HepG2 (cell line): ENCODE results near the gene MTHFD1. TPM values are rescaled to one million over a fixed set of nuclear protein-coding genes. Genes with fewer than 3 reads are reported as not detected.

ENCODE experiments used
- GATAD1 ChIP-seq: IDR thresholded peaks from 2 replicates; pipeline ENCODE4 v1.6.1; 2016; ENCODE audit warnings: missing genetic modification reagents, missing compliant biosample characterization
- HNF4G ChIP-seq, 2 experiments: sonication (generic) in 1 of 2; formaldehyde crosslinking in 1 of 2; IDR thresholded peaks; 2 replicates each; pipeline versions ENCODE4 v1.4.0 to v1.6.1; 2011 to 2020; ENCODE audit warnings: borderline replicate concordance in 2 of 2, low read depth in 2 of 2, mild to moderate bottlenecking in 2 of 2, low read length in 1 of 2, missing genetic modification reagents in 1 of 2, moderate library complexity in 1 of 2
- MIXL1 ChIP-seq: IDR thresholded peaks from 2 replicates; pipeline ENCODE4 v1.6.1; 2016
- NFIC ChIP-seq: IDR thresholded peaks from 2 replicates; pipeline ENCODE4 v1.6.1; 2012; ENCODE audit warnings: mild to moderate bottlenecking, low read length, inconsistent platforms
- PPARG ChIP-seq: conservative IDR thresholded peaks from 2 replicates; pipeline ENCODE4 v1.6.1; 2016; ENCODE audit warnings: missing biosample characterization, missing genetic modification reagents
- RXRB ChIP-seq: IDR thresholded peaks from 2 replicates; pipeline ENCODE4 v1.6.1; 2016; ENCODE audit warnings: borderline replicate concordance, missing genetic modification reagents, missing compliant biosample characterization
- SAP130 ChIP-seq: IDR thresholded peaks from 2 replicates; pipeline ENCODE4 v1.6.1; 2016; ENCODE audit warnings: low read depth
- SNAPC2 ChIP-seq: sonication (generic); formaldehyde crosslinking; IDR thresholded peaks from 2 replicates; pipeline ENCODE4 v1.8.1; 2022; ENCODE audit warnings: mild to moderate bottlenecking, missing genetic modification reagents
- TEAD2 ChIP-seq: sonication (generic); formaldehyde crosslinking; IDR thresholded peaks from 2 replicates; pipeline ENCODE4 v1.9.0; 2021; ENCODE audit warnings: missing genetic modification reagents
- YEATS4 ChIP-seq: sonication (generic); formaldehyde crosslinking; IDR thresholded peaks from 2 replicates; pipeline ENCODE4 v1.4.0; 2020; ENCODE audit warnings: missing genetic modification reagents, borderline replicate concordance
- ZEB1 ChIP-seq: IDR thresholded peaks from 2 replicates; pipeline ENCODE4 v1.6.1; 2012; ENCODE audit warnings: mild to moderate bottlenecking, low read depth, inconsistent platforms; ENCODE audit not compliant: insufficient replicate concordance
- ZNF292 ChIP-seq: sonication (generic); formaldehyde crosslinking; IDR thresholded peaks from 2 replicates; pipeline ENCODE4 v1.8.1; 2022; ENCODE audit warnings: mild to moderate bottlenecking, low read depth, missing genetic modification reagents, borderline replicate concordance
- ZNF335 ChIP-seq: sonication (generic); formaldehyde crosslinking; IDR thresholded peaks from 2 replicates; pipeline ENCODE4 v1.4.0; 2020; ENCODE audit warnings: missing genetic modification reagents
- ZNF432 ChIP-seq: sonication (generic); formaldehyde crosslinking; IDR thresholded peaks from 2 replicates; pipeline ENCODE4 v1.5.0; 2020; ENCODE audit warnings: missing genetic modification reagents, mild to moderate bottlenecking, borderline replicate concordance
- ZSCAN21 ChIP-seq: sonication (generic); formaldehyde crosslinking; IDR thresholded peaks from 2 replicates; pipeline ENCODE4 v1.8.0; 2022; ENCODE audit warnings: mild to moderate bottlenecking, missing genetic modification reagents, moderate library complexity, borderline replicate concordance
- polyA plus RNA-seq, 8 experiments: library from polyadenylated mRNA; depleted of rRNA in 3 of 8; stranded (reverse) in 7 of 8; unstranded in 1 of 8; fragments of >200 nt; fragmentation: Illumina TruSeq in 4 of 8; extraction: Trizol in 4 of 8; gene quantifications; 2 replicates each; pipeline versions ENCODE4 v1.2.1 to v1.2.3, GENCODE V29; 2011 to 2016; ENCODE audit warnings: low read depth in 4 of 8, missing spikeins in 1 of 8, mixed read lengths in 1 of 8; ENCODE audit not compliant: insufficient read depth in 1 of 8
- total RNA-seq, 5 experiments: library from RNA; depleted of rRNA; stranded (reverse); fragments of >200 nt; fragmentation: Illumina TruSeq; extraction: Trizol; gene quantifications; 2 replicates each; pipeline ENCODE4 v1.2.3, GENCODE V29; 2016; ENCODE audit warnings: low read depth in 1 of 5
- TF ChIP-seq, protein P1 (sequence below): sonication (generic); formaldehyde crosslinking; IDR thresholded peaks from 2 replicates; pipeline ENCODE4 v1.5.0; 2020; ENCODE audit warnings: mild to moderate bottlenecking, missing genetic modification reagents, borderline replicate concordance
- TF ChIP-seq, protein P2 (sequence below): sonication (generic); formaldehyde crosslinking; IDR thresholded peaks from 2 replicates; pipeline ENCODE4 v1.4.0; 2020; ENCODE audit warnings: missing genetic modification reagents
- TF ChIP-seq, protein P3 (sequence below), 2 experiments: sonication (generic) in 1 of 2; formaldehyde crosslinking in 1 of 2; IDR thresholded peaks; 2 replicates each; pipeline versions ENCODE4 v1.4.0 to v1.6.1; 2016 to 2020; ENCODE audit warnings: borderline replicate concordance in 1 of 2, low read depth in 1 of 2, mild to moderate bottlenecking in 1 of 2, missing genetic modification reagents in 1 of 2

The MTHFD1 gene
- total and polyA plus RNA-seq, 2 of the 13 experiments (the other 11 are each of a cell fraction or from before 2014, with no cell fraction given) = 31.0 to 106 TPM

DNA sequence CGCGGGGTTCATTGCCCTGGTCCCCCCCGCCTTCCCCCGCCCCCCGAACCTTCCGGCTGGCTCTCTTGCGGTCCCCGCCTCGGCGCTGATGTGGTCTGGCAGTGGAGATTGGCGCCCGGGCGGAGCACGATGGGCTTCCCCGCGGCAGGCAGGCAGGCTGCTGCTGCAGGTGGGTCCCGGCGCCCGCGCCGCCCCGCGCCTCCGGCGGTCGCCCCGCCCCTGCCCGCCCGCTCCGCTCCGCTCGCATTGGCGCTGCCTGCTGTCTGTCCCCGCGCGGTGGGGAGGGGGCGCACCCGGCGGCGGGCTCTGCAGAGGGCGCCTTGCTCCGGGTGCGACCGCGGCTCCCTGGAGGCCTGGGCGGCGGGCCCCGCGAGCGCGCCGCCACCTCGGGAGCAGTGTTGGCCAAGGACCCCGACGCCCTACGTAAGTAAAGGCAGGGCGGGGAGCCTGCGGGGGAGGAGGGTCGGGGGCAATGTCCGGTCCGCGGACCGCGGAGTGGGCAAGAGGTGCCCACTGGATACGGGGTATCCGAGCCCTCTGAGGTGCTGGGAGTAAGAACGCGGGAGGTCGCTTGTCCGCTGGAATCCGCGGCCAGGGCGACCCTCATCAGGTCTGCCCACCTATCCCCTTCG is 77.2 kb downstream of the MTHFD1 start, which contains the start of gene AKAP5 (continued):
- TF ChIP-seq YEATS4 (peak; percentile 35; the same call in 1 of the 2 replicates), GATAD1 (CRISPR knock-in tag) (no peak), TEAD2 (CRISPR knock-in tag) (no peak), ZNF292 (no peak), RXRB (CRISPR knock-in tag) (no peak), ZNF432 (CRISPR knock-in tag) (no peak), ZNF335 (CRISPR knock-in tag) (no peak), ZSCAN21 (no peak; the same call in 1 of the 2 replicates), NFIC (no peak), SAP130 (CRISPR knock-in tag) (peak; percentile 22; the same call in 1 of the 2 replicates), MIXL1 (CRISPR knock-in tag) (no peak), ZEB1 (no peak), PPARG (CRISPR knock-in tag) (no peak), HNF4G (IDR thresholded peaks at IDR 0.05; ENCODE audit: borderline replicate concordance, low read depth, low read length) (no peak), HNF4G (CRISPR knock-in tag; IDR thresholded peaks at IDR 0.05; ENCODE audit: borderline replicate concordance, low read depth) (peak; percentile 28; the same call in 1 of the 2 replicates), SNAPC2 (CRISPR knock-in tag) (no peak)
- TF ChIP-seq, protein P1, sequence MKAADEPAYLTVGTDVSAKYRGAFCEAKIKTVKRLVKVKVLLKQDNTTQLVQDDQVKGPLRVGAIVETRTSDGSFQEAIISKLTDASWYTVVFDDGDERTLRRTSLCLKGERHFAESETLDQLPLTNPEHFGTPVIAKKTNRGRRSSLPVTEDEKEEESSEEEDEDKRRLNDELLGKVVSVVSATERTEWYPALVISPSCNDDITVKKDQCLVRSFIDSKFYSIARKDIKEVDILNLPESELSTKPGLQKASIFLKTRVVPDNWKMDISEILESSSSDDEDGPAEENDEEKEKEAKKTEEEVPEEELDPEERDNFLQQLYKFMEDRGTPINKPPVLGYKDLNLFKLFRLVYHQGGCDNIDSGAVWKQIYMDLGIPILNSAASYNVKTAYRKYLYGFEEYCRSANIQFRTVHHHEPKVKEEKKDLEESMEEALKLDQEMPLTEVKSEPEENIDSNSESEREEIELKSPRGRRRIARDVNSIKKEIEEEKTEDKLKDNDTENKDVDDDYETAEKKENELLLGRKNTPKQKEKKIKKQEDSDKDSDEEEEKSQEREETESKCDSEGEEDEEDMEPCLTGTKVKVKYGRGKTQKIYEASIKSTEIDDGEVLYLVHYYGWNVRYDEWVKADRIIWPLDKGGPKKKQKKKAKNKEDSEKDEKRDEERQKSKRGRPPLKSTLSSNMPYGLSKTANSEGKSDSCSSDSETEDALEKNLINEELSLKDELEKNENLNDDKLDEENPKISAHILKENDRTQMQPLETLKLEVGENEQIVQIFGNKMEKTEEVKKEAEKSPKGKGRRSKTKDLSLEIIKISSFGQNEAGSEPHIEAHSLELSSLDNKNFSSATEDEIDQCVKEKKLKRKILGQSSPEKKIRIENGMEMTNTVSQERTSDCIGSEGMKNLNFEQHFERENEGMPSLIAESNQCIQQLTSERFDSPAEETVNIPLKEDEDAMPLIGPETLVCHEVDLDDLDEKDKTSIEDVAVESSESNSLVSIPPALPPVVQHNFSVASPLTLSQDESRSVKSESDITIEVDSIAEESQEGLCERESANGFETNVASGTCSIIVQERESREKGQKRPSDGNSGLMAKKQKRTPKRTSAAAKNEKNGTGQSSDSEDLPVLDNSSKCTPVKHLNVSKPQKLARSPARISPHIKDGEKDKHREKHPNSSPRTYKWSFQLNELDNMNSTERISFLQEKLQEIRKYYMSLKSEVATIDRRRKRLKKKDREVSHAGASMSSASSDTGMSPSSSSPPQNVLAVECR (CRISPR knock-in tag) = peak; percentile 57; the same call in 1 of the 2 replicates
- TF ChIP-seq, protein P2, sequence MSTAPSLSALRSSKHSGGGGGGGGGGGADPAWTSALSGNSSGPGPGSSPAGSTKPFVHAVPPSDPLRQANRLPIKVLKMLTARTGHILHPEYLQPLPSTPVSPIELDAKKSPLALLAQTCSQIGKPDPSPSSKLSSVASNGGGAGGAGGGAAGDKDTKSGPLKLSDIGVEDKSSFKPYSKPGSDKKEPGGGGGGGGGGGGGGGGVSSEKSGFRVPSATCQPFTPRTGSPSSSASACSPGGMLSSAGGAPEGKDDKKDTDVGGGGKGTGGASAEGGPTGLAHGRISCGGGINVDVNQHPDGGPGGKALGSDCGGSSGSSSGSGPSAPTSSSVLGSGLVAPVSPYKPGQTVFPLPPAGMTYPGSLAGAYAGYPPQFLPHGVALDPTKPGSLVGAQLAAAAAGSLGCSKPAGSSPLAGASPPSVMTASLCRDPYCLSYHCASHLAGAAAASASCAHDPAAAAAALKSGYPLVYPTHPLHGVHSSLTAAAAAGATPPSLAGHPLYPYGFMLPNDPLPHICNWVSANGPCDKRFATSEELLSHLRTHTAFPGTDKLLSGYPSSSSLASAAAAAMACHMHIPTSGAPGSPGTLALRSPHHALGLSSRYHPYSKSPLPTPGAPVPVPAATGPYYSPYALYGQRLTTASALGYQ = no peak
- TF ChIP-seq, protein P3, sequence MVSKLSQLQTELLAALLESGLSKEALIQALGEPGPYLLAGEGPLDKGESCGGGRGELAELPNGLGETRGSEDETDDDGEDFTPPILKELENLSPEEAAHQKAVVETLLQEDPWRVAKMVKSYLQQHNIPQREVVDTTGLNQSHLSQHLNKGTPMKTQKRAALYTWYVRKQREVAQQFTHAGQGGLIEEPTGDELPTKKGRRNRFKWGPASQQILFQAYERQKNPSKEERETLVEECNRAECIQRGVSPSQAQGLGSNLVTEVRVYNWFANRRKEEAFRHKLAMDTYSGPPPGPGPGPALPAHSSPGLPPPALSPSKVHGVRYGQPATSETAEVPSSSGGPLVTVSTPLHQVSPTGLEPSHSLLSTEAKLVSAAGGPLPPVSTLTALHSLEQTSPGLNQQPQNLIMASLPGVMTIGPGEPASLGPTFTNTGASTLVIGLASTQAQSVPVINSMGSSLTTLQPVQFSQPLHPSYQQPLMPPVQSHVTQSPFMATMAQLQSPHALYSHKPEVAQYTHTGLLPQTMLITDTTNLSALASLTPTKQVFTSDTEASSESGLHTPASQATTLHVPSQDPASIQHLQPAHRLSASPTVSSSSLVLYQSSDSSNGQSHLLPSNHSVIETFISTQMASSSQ (IDR thresholded peaks at IDR 0.05; ENCODE audit: low read depth) = no peak
- TF ChIP-seq, protein P3 (CRISPR knock-in tag; IDR thresholded peaks at IDR 0.05; ENCODE audit: borderline replicate concordance) = no peak
